Left lobe of liver (tissue), 2 donors: ENCODE results near the gene TRIM45. TPM values are rescaled to one million over a fixed set of nuclear protein-coding genes. Genes with fewer than 3 reads are reported as not detected.
A peak's percentile ranks its signal among the peaks of the same experiment; 100 is the strongest.
"Not testable (repeated sequence)": the region's sequence is repeated elsewhere in the genome, so short reads cannot be mapped to it uniquely, and the experiment has no call there.

Source experiments
- ATAC-seq: fragments of 200-7000 bp; cut with Tn5 transposase; one replicate; pipeline ENCODE4 v1.9.1; 2020; ENCODE audit warnings: mild to moderate bottlenecking, moderate library complexity
- DNase-seq: peaks from one replicate; pipeline ENCODE4 v3.0.0-alpha.2; 2020; ENCODE audit warnings: low spot score
- total RNA-seq: library from RNA; stranded (reverse); gene quantifications from one replicate; pipeline ENCODE4 v1.2.1, GENCODE V29; 2021
- donor health status: DM: no; HTN: no; CAD: no; lungs with moderate emphysema.
- donor health status: DM: no; HTN: yes; CAD: no.

TRIM45 gene, protein sequence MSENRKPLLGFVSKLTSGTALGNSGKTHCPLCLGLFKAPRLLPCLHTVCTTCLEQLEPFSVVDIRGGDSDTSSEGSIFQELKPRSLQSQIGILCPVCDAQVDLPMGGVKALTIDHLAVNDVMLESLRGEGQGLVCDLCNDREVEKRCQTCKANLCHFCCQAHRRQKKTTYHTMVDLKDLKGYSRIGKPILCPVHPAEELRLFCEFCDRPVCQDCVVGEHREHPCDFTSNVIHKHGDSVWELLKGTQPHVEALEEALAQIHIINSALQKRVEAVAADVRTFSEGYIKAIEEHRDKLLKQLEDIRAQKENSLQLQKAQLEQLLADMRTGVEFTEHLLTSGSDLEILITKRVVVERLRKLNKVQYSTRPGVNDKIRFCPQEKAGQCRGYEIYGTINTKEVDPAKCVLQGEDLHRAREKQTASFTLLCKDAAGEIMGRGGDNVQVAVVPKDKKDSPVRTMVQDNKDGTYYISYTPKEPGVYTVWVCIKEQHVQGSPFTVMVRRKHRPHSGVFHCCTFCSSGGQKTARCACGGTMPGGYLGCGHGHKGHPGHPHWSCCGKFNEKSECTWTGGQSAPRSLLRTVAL
- 0.73 TPM for total RNA-seq

DNA sequence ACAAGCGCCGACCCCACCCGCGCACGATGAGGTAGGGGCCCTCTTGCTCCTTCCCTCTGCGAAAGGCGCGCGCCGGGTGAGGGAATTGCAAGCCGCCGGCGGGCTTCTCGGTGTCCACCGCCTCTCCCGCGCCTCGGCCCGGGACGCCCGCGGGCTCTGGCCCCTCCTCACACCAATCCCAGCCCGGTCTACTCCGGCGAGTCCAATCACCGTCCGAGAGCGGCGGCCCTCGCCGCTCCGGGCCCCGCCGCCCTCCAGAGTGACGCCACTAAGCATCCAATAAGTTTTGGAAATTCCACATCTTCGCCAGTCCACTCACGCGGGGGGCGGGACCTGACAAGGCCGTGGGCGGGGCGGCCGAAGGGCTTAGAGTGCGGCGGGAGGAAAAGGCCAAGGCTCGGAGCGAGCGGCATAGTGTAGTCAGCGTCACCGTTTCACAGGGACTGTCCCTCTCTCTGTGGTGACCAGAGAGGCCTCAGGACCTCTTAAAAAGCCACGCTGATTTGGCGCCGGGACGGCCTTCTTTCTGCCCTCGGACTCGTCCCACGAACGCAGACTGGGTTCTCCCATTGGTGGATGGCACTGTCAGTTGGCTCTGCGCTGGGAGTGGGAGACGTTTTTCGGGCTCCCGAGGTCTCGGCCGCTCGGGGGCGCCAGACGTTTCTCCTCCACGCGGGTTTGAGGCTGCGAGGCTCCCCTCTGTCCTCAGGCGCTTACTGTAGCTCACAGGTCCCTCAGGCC is at the start of gene TRIM45:
Gene TRIM45, minus strand, starts transcription at position 161 of the 741 bp plus-strand sequence. CDS start 548 bp downstream, outside the sequence.
- ATAC-seq = peak; percentile 92

GRCh38 chr1:117169871-117170596 is 48.5 kb upstream of the TRIM45 start:
- no peak for ATAC-seq
- DNase-seq = no peak

More for the DNA sequence above, at the start of gene TRIM45:
- peak; percentile 96 for DNase-seq

DNA sequence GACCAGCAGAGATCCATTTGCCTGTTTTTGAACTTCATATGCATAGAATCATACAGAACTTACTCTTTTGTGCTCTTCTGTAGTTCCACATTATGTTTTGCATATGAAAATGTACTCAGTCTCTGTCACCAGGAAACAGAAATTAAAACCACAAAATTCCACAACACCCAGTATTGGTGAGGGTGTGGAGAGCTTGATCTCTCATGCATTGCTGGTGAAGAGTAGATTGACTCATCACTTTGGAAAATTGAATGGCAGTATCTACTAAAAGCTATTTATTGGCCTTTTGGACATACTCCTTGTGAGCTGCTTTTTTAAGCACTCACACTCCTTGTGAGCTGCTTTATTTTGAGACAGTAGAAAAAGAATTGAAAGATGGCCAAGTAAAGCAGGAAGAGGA is 45.9 kb upstream of the TRIM45 start:
- no peak for DNase-seq

DNA sequence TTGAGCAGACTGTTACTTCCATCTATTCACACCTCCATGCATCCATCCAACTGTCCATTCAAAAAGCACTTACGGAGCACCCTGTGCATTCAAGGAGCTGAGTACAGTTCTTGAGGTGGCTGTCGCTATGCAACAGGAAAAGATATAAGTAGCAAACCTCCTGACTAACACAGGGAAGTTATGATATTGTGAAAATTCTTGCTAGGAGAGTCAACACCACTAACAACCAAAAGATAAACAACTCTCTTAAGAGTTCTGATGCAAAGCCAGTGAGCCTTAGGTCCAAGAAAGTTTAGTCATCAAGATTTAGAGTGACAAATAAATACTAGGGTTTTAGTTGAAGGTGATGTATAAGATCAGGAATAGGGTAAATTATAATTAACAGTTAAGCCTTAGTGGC is 44.5 kb upstream of the TRIM45 start:
- DNase-seq = no peak
- no peak for ATAC-seq

More for the DNA sequence above, 45.9 kb upstream of the TRIM45 start:
- no peak for ATAC-seq

DNA sequence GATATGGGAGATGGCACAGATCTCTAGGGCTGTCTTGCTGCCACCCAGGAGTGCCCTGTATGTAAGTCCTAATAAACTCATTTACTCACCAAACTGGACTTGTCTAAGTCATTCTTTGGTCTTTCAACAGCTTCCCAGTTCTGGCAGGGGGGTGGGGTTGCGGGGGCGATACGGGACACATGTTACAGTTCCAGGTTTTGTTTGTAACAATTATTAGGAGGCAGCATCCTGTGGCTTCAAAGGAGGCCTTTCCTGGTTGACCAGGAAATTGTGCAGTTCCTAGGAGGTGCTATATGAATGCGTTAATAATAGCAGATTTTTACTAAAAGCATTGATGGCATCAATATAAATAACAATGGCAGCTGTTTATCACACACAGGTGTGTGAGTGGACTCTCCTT is 42.7 kb upstream of the TRIM45 start:
- DNase-seq = no peak
- no peak for ATAC-seq

GRCh38 chr1:117162816-117163215 is 41.3 kb upstream of the TRIM45 start:
- ATAC-seq = no peak
- no peak for DNase-seq

GRCh38 chr1:117161887-117162286 is 40.3 kb upstream of the TRIM45 start:
- DNase-seq = no peak

GRCh38 chr1:117151305-117151704 is 29.8 kb upstream of the TRIM45 start:
- ATAC-seq, DNase-seq: not testable (repeated sequence)

More at GRCh38 chr1:117161887-117162286, 40.3 kb upstream of the TRIM45 start:
- ATAC-seq = peak; percentile 50

GRCh38 chr1:117150316-117150715 is 28.8 kb upstream of the TRIM45 start:
- no peak for DNase-seq
- ATAC-seq = no peak

GRCh38 chr1:117147856-117148588 is 26.5 kb upstream of the TRIM45 start:
- ATAC-seq (no peak), DNase-seq (no peak)

DNA sequence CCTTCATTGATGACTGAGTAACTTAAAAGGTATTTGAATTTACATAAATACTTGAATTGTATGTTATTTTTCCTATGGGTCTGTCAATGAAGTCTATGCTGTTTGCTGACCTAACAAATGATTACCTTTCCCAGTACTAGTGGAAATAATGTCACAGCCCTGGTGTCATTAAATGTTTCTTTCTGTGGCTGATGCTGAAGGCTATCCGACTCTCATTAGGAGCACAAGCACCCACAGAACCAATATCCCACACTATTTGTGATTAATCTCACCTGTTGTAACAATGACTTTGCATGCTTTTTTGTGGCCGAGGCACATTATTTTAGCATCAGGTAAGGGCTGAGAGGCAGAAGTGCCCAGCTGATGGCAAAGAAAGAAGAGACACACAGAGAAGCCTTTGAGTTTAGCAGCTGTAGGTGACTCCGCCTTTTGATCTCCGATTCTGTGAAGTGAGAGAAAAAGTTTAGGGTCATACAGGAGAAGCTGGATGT is 25.8 kb upstream of the TRIM45 start:
- ATAC-seq = no peak
- no peak for DNase-seq

- ATAC-seq (no peak), DNase-seq (no peak)
Measured at GRCh38 chr1:117146575-117147340, 25.2 kb upstream of the TRIM45 start.

DNA sequence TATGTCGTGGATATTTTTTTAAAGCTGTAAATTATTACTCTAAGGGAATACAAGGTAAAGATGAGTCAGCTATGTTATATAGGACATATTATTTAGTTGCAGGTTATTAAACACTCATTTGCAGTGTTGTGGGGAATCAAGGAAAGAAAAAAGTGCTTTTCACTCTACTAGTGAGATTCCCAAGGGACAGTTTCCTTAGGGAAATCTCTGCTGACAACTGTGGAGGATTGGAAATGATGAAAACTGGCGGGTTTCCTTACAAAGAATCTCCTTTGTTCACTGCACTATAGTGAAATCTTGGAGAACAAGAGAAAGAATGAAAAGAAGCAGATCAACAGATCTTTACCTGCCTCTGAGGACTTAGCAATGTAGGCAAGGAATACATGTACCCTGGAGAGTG is 24.5 kb upstream of the TRIM45 start:
- DNase-seq (no peak), ATAC-seq (no peak)

GRCh38 chr1:117143871-117144270 is 22.3 kb upstream of the TRIM45 start:
- no peak for ATAC-seq

DNA sequence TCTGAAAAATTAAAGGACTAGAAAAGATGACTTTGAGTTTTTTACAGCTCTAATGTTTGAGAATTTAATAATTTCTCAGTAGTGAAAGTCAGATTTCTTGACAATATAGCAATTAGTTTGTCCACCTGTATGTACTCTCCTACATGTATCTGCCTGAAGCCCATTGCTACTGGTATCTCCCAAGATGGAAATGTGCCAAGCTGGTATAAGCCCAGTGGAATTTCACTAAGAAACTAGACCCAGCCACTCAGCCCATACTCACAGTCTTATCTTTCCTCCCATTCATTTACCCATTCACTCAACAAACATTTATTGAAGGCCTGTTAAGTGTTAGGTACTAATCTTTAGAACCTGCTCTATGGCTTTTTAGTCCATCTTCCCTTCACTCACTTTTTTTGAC is 21.6 kb upstream of the TRIM45 start:
- no peak for ATAC-seq
- no peak for DNase-seq

More at GRCh38 chr1:117143871-117144270, 22.3 kb upstream of the TRIM45 start:
- DNase-seq = no peak

- no peak for ATAC-seq
Measured at GRCh38 chr1:117142200-117142599, 20.7 kb upstream of the TRIM45 start.

DNA sequence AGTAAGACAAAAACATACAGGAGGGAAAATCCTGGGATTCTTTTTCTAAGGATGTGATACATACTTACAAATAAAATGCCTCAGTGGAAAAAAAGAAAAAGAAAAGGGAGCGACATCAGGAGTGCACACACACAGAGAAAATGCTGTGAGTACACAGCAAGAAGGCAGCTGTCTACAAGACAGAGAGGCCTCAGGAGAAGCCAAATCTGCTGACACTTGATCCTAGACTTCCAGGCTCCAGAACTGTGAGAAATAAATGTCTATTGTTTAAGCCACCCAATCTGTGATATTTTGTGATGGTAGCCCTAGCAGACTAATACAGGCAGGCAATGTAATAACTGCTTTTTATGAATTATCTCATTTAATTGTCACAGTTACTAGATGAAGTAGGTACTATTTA is 17.0 kb upstream of the TRIM45 start:
- no peak for ATAC-seq
- DNase-seq = no peak

More at GRCh38 chr1:117142200-117142599, 20.7 kb upstream of the TRIM45 start:
- DNase-seq = no peak

DNA sequence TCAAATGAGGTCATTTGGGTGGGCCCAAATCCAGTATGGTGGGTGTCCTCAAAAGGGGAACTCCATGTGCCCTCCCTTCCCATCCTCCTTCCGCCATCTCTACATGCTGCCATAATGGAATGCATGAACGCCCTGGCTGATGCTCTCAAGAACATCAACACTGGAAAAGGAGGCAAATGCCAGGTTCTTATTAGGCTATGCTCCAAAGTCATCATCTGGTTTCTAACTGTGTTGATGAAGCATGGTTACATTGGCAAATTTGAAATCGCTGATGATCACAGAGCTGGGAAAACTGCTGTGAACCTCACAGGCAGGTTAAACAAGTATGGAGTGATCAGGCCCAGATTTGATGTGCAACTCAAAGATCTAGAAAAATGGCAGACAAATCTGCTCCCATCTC is 16.6 kb upstream of the TRIM45 start:
- ATAC-seq = no peak
- DNase-seq = no peak

DNA sequence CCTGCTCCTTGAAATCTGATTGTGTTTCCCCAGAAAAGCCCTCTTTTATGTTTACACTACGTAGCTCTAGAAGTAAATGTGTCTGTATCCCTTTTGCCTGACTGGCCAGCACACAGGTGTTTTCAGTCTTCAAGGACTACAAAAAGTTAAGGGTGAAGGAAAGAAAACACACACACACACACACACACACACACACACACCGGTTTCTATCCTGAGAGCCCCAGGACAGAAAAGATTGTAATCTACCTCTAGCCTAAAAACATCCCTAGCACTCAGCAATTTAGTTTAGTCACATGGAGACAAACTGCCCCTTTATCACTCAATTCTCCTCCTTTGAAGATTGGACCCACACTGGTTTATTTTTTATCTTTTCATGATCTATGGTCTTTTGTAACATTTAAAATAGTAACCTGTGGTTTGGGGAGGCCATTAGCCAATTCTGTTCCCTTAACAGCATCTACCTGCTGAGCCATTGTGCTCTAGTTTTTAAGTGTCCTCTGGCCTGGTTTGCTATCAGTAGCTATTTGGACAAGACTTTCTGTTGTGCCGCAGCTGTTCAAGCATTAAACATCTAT is 15.8 kb upstream of the TRIM45 start:
- DNase-seq (no peak), ATAC-seq (no peak)
